ENCODE data around the gene TECPR2. TPM values are rescaled to one million over a fixed set of nuclear protein-coding genes. Genes with fewer than 3 reads are reported as not detected.

TECPR2 gene
- total RNA-seq, 4 donors from 2014 or later: 14.1 to 43.1 (median 23.8) TPM

- Histone ChIP-seq H3K4me1 (no peaks in the 10 kb centered on the region), H3K36me3 (no peaks in the 10 kb centered on the region), H3K27ac (no peak overlapping the region), H3K9me3 (no peaks in the 10 kb centered on the region), H3K4me3 (no peak overlapping the region), H3K27me3 (no peaks in the 10 kb centered on the region)
- no peak for DNase-seq
- TF ChIP-seq CTCF (IDR thresholded peaks at IDR 0.05): no peak
- no peak for TF ChIP-seq POLR2A (IDR thresholded peaks at IDR 0.05)
- intact Hi-C loops (cut with DNase I; ENCODE audit: low total_unique reads): no loop called here
Measured at GRCh38 chr14:102479777-102480176, 117.0 kb downstream of the TECPR2 start.

DNA sequence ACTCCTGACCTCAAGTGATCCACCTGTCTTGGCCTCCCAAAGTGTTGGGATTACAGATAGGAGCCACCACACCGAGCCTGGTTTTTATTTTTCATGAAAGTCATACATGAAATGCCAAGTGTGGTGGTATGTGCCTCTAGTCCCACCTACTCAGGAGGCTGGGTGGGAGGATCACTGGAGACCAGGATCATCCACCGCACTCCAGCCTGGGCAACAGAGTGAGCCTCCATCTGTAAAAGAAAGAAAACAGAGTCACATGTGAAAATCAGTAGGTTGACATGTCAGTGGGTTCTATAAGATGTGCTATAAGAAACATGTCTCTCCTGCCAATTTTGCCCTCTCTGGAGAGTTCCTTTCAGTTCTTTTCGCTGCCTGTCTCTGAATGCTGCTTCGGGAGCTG, 118.6 kb downstream of the TECPR2 start:
- Histone ChIP-seq H3K9me3 (no peaks in the 10 kb centered on the region), H3K4me3 (no peak overlapping the region), H3K27me3 (no peaks in the 10 kb centered on the region), H3K36me3 (no peaks in the 10 kb centered on the region), H3K4me1 (no peaks in the 10 kb centered on the region), H3K27ac (no peak overlapping the region)
- TF ChIP-seq POLR2A (IDR thresholded peaks at IDR 0.05): no peak
- TF ChIP-seq CTCF (IDR thresholded peaks at IDR 0.05): no peak
- intact Hi-C loops (cut with DNase I; ENCODE audit: low total_unique reads): no loop called here
- no peak for DNase-seq

- Histone ChIP-seq H3K36me3 (no peaks in the 10 kb centered on the region), H3K4me1 (no peaks in the 10 kb centered on the region), H3K27ac (no peak overlapping the region), H3K4me3 (no peak overlapping the region), H3K27me3 (no peaks in the 10 kb centered on the region), H3K9me3 (no peaks in the 10 kb centered on the region)
- intact Hi-C loops (cut with DNase I; ENCODE audit: low total_unique reads): no loop called here
- no peak for DNase-seq
- TF ChIP-seq POLR2A (IDR thresholded peaks at IDR 0.05) (no peak), CTCF (IDR thresholded peaks at IDR 0.05) (no peak)
Measured at GRCh38 chr14:102481791-102482238, 119.1 kb downstream of the TECPR2 start.

DNA sequence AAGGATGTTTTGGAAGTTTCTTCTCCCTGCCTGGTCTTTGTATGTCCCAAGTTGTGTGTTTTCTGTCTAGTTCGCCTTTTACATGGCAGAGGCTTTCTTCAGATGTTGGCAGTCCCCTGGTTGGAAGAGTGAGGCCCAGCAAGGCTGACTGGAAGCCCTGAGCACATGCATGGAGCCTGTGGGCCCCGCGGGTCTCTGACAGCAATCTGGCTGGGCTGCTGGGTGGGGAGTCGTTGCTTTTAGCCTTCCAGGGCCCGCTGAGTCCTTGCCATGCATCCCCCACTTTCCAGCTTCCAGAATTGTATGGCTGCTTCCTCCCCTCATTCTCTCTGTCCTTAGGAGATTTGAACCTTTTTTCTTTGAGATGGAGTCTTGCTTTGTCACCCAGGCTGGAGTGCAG, 121.6 kb downstream of the TECPR2 start:
- H3K27me3 ChIP-seq: no peaks in the 10 kb centered on the region
- intact Hi-C loops (cut with DNase I; ENCODE audit: low total_unique reads): no loop called here
- H3K36me3 ChIP-seq: no peaks in the 10 kb centered on the region
- H3K27ac ChIP-seq: no peak overlapping the region
- no peaks in the 10 kb centered on the region for H3K4me1 ChIP-seq
- TF ChIP-seq POLR2A (IDR thresholded peaks at IDR 0.05) (no peak), CTCF (IDR thresholded peaks at IDR 0.05) (no peak)
- no peak overlapping the region for H3K4me3 ChIP-seq
- no peaks in the 10 kb centered on the region for H3K9me3 ChIP-seq
- no peak for DNase-seq

GRCh38 chr14:102485693-102486512, 123.2 kb downstream of the TECPR2 start:
- TF ChIP-seq CTCF (IDR thresholded peaks at IDR 0.05) (no peak), POLR2A (IDR thresholded peaks at IDR 0.05) (no peak)
- Histone ChIP-seq H3K9me3 (no peaks in the 10 kb centered on the region), H3K27me3 (no peaks in the 10 kb centered on the region), H3K4me1 (no peaks in the 10 kb centered on the region), H3K4me3 (no peak overlapping the region), H3K36me3 (no peaks in the 10 kb centered on the region), H3K27ac (no peak overlapping the region)
- no peak for DNase-seq
- intact Hi-C loops (cut with DNase I; ENCODE audit: low total_unique reads): no loop called here
